ENCODE results near the gene ADA.

DNA sequence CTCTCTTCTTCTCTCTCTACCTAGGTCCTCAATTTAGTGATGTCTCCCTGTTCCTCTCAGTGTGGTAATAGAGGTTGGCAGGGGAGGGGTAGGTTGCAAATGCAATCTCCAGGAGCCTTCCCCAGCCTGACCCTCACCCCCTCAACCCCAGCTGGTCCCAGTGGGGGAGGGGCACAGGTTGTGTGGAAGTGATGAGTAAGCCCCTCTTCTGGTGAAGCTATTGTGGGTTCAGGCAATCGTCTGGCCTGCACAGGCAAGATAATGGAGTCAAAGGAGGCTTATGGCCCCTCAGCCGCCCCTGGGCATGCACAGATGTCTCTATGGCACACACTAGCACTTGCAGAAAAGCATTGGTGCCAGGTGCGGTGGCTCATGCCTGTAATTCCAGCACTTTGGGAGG is 10.8 kb upstream of the ADA start:
- TF ChIP-seq, protein P1, sequence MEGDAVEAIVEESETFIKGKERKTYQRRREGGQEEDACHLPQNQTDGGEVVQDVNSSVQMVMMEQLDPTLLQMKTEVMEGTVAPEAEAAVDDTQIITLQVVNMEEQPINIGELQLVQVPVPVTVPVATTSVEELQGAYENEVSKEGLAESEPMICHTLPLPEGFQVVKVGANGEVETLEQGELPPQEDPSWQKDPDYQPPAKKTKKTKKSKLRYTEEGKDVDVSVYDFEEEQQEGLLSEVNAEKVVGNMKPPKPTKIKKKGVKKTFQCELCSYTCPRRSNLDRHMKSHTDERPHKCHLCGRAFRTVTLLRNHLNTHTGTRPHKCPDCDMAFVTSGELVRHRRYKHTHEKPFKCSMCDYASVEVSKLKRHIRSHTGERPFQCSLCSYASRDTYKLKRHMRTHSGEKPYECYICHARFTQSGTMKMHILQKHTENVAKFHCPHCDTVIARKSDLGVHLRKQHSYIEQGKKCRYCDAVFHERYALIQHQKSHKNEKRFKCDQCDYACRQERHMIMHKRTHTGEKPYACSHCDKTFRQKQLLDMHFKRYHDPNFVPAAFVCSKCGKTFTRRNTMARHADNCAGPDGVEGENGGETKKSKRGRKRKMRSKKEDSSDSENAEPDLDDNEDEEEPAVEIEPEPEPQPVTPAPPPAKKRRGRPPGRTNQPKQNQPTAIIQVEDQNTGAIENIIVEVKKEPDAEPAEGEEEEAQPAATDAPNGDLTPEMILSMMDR (IDR thresholded peaks at IDR 0.05), result no peak
- no peak for TF ChIP-seq FOXJ3 (CRISPR knock-in tag; IDR thresholded peaks at IDR 0.05)
- no peak for TF ChIP-seq RFX5 (IDR thresholded peaks at IDR 0.05; ENCODE audit: low read length)
- TF ChIP-seq CHD2 (IDR thresholded peaks at IDR 0.05; ENCODE audit: low read length, partially characterized antibody), result no peak
- no peak for TF ChIP-seq GATA2 (CRISPR knock-in tag; IDR thresholded peaks at IDR 0.05)
- no peak for TF ChIP-seq NRF1 (IDR thresholded peaks at IDR 0.05; ENCODE audit: low read depth, low read length)
- no peak for TF ChIP-seq TAF1 (IDR thresholded peaks at IDR 0.05; ENCODE audit: borderline replicate concordance, low read depth, low read length)
- no peak for TF ChIP-seq RCOR1 (IDR thresholded peaks at IDR 0.05; ENCODE audit: low read length)
- no peak for TF ChIP-seq RXRA (IDR thresholded peaks at IDR 0.05; ENCODE audit: borderline replicate concordance, low read depth)
- no peak for TF ChIP-seq POLR2AphosphoS5 (IDR thresholded peaks at IDR 0.05; ENCODE audit: low read depth, low read length)
- no peak for TF ChIP-seq SMC3 (IDR thresholded peaks at IDR 0.05; ENCODE audit: low read depth, low read length)
- no peak for TF ChIP-seq GABPA (IDR thresholded peaks at IDR 0.05; ENCODE audit: low read depth)

All from SK-N-SH (cell line).